Spleen (tissue), 11 donors: ENCODE results near the gene SLC22A23. TPM values are rescaled to one million over a fixed set of nuclear protein-coding genes. Genes with fewer than 3 reads are reported as not detected.

Source experiments
- DNase-seq: peaks from one replicate; pipeline ENCODE4 v3.0.0-alpha.2; 2020
- H3K27ac ChIP-seq, 8 donors: fragments of 200-600 bp; sonication (generic) in 7 of 8; 1 replicate in 4 of 8; 2 replicates in 4 of 8; pipeline versions ENCODE4 v1.5.0 to v1.8.0; 2016 to 2021; ENCODE audit warnings: inconsistent platforms in 4 of 8, mild to moderate bottlenecking in 4 of 8, moderate library complexity in 1 of 8
- H3K27me3 ChIP-seq, 7 donors: fragments of 200-600 bp; sonication (generic) in 6 of 7; replicated peaks in 1 of 7; 1 replicate in 4 of 7; 2 replicates in 3 of 7; pipeline versions ENCODE4 v1.5.0 to v1.8.0; 2016 to 2021; ENCODE audit warnings: inconsistent platforms in 3 of 7, mild to moderate bottlenecking in 1 of 7
- H3K36me3 ChIP-seq, 6 donors: fragments of 200-600 bp; sonication (generic) in 5 of 6; 1 replicate in 4 of 6; 2 replicates in 2 of 6; pipeline versions ENCODE4 v1.5.0 to v1.8.0; 2016 to 2021; ENCODE audit warnings: inconsistent platforms in 2 of 6
- H3K4me1 ChIP-seq, 6 donors: fragments of 200-600 bp; sonication (generic) in 5 of 6; 1 replicate in 3 of 6; 2 replicates in 3 of 6; pipeline versions ENCODE4 v1.5.0 to v1.8.0; 2016 to 2021; ENCODE audit warnings: inconsistent platforms in 3 of 6
- H3K4me3 ChIP-seq, 8 donors: fragments of 200-600 bp; sonication (generic) in 7 of 8; 1 replicate in 4 of 8; 2 replicates in 4 of 8; pipeline versions ENCODE4 v1.5.0 to v1.8.0; 2016 to 2021; ENCODE audit warnings: inconsistent platforms in 4 of 8, mild to moderate bottlenecking in 4 of 8, moderate library complexity in 2 of 8
- H3K9me3 ChIP-seq, 8 donors: fragments of 200-600 bp; sonication (generic) in 7 of 8; 1 replicate in 4 of 8; 2 replicates in 4 of 8; pipeline versions ENCODE4 v1.5.0 to v1.8.0; 2016 to 2021; ENCODE audit warnings: inconsistent platforms in 4 of 8
- CTCF ChIP-seq, 11 experiments: fragments of 200-600 bp in 7 of 11; fragments of 450-650 bp in 4 of 11; sonication (generic) in 4 of 11; IDR thresholded peaks in 8 of 11; conservative IDR thresholded peaks in 3 of 11; 1 replicate in 7 of 11; 2 replicates in 4 of 11; pipeline versions ENCODE4 v1.4.0 to v1.8.0; 2016 to 2021; ENCODE audit warnings: antibody characterized with exemption in 11 of 11, inconsistent platforms in 4 of 11, mild to moderate bottlenecking in 1 of 11
- POLR2A ChIP-seq, 3 donors: fragments of 450-650 bp; IDR thresholded peaks; one replicate each; pipeline ENCODE4 v1.5.1; 2017; ENCODE audit warnings: antibody characterized with exemption in 3 of 3, mild to moderate bottlenecking in 1 of 3
- POLR2AphosphoS5 ChIP-seq, 3 donors: sonication (generic); formaldehyde crosslinking; IDR thresholded peaks; one replicate each; pipeline ENCODE4 v1.5.1; 2017; ENCODE audit warnings: antibody characterized with exemption in 3 of 3
- WGBS, 5 donors: extraction: QIAGEN DNeasy Blood & Tissue Kit in 3 of 5; methylation state at CpG; one replicate each; pipeline versions ENCODE4 v1.1.5 to v1.1.7; 2013 to 2018; 5-methylcytosine and 5-hydroxymethylcytosine counted together
- intact Hi-C: fragments of 100-400 bp; cut with DNase I; formaldehyde crosslinking; loops from one replicate; pipeline ENCODE4 v1.15.0; 2023; ENCODE audit warnings: low total_unique reads
- polyA plus RNA-seq, 3 donors: library from polyadenylated mRNA; stranded (reverse); fragments of 200-250 nt; gene quantifications; one replicate each; pipeline ENCODE4 v1.2.1, GENCODE V29; 2013
- total RNA-seq, 7 donors: library from RNA; depleted of rRNA in 3 of 7; stranded (reverse); fragments of >200 nt in 3 of 7; fragmentation: NEBNext Ultra II Directional in 4 of 7; extraction: Animal tissue kit (Norgen Biotek cat#: 25700) in 4 of 7; gene quantifications; one replicate each; pipeline versions ENCODE4 v1.1.0 to v1.2.1, GENCODE V29; 2016 to 2021
- donor health status: healthy with polysubstance abuse.
- donor health status: DM: no; HTN: no; CAD: no; lungs with moderate emphysema.
- donor health status: DM: no; HTN: no; CAD: no.
- donor health status: Bipolar disorder and iron deficiency.
- donor health status: healthy.
- donor health status: DM: no; HTN: no; CAD: no.
- donor health status: DM: yes; HTN: yes; CAD: no.

The SLC22A23 gene
- total and polyA plus RNA-seq, 10 donors = 1.9 to 22.6 (median 18.3) TPM

DNA sequence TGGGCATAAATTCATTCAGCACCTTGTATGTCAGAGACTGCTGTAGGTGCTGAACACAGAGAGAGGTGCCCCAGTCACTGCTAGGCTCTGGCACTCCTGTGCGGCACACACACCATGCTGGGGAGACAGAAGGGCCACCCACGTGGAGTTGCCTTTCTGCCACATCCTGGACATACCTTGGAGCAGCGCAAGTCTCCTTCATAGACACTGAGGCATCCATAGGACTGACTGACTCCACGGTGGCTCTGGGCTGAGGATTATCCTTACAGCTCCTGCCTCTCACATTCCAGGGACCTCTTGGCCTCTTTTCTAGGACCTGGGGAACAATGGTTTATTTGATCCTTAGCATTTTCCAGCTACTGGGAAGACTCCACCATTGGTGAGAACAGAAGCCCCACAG lies 26.0 kb upstream of the SLC22A23 start:
- Histone ChIP-seq H3K4me3 (no peak overlapping the region), H3K9me3 (peaks cover 0 to 20% (median 13%) of the 10 kb centered on the region in 8 donors), H3K4me1 (no peaks in the 10 kb centered on the region), H3K27me3 (peaks cover 0 to 44% (median 0%) of the 10 kb centered on the region in 7 donors), H3K27ac (no peak overlapping the region), H3K36me3 (no peaks in the 10 kb centered on the region)
- intact Hi-C loops = no loop called here
- no peak for DNase-seq
- no peak for TF ChIP-seq CTCF (IDR thresholded peaks at IDR 0.05 in 8 of 11, conservative IDR thresholded peaks at IDR 0.05 in 3 of 11)
- TF ChIP-seq POLR2A (IDR thresholded peaks at IDR 0.05) = no peak
- TF ChIP-seq POLR2AphosphoS5 (IDR thresholded peaks at IDR 0.05) = no peak
- 69 to 77% (median 70%) methylated on average over 4 of the region's 4 CpGs for WGBS, 5 donors

DNA sequence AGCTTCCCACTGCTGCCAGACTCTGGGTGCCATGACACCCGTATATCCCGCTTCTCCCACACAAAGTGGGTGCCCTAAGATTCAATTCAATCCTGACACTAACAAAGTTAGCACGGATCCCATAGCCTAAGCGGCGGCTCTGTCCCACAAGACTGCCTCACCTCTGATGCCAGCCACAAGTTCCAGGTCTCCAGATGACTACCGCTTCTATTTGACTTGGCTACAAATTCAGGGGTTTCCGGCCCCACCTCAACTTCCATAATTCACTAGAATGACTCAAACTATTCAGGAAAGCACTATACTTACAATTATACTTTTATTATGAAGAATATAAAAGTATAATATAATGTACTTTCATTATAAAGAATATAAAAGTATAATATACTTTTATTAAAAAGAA lies 24.8 kb upstream of the SLC22A23 start:
- no peaks in the 10 kb centered on the region for H3K36me3 ChIP-seq
- peaks cover 0 to 20% (median 13%) of the 10 kb centered on the region in 8 donors for H3K9me3 ChIP-seq
- no peak for TF ChIP-seq POLR2AphosphoS5 (IDR thresholded peaks at IDR 0.05)
- no peak for TF ChIP-seq CTCF (IDR thresholded peaks at IDR 0.05 in 8 of 11, conservative IDR thresholded peaks at IDR 0.05 in 3 of 11)
- no peak for TF ChIP-seq POLR2A (IDR thresholded peaks at IDR 0.05)
- DNase-seq = no peak
- WGBS, 5 donors = 92 to 97% (median 94%) methylated on average over 7 of the region's 7 CpGs
- no peaks in the 10 kb centered on the region for H3K4me1 ChIP-seq
- H3K4me3 ChIP-seq = no peak overlapping the region
- peaks cover 0 to 47% (median 0%) of the 10 kb centered on the region in 7 donors for H3K27me3 ChIP-seq
- intact Hi-C loops = no loop called here
- H3K27ac ChIP-seq = no peak overlapping the region

- no peaks in the 10 kb centered on the region for H3K4me1 ChIP-seq
- no peak for DNase-seq
- peaks cover 0 to 20% (median 13%) of the 10 kb centered on the region in 8 donors for H3K9me3 ChIP-seq
- no peak overlapping the region for H3K27ac ChIP-seq
- intact Hi-C loops = no loop called here
- H3K27me3 ChIP-seq = peaks cover 0 to 47% (median 0%) of the 10 kb centered on the region in 7 donors
- TF ChIP-seq POLR2AphosphoS5 (IDR thresholded peaks at IDR 0.05) = no peak
- TF ChIP-seq CTCF (IDR thresholded peaks at IDR 0.05 in 8 of 11, conservative IDR thresholded peaks at IDR 0.05 in 3 of 11) = no peak
- TF ChIP-seq POLR2A (IDR thresholded peaks at IDR 0.05) = no peak
- no peak overlapping the region for H3K4me3 ChIP-seq
- no peaks in the 10 kb centered on the region for H3K36me3 ChIP-seq
Observed at GRCh38 chr6:3480009-3480408, 23.2 kb upstream of the SLC22A23 start.

- Histone ChIP-seq H3K36me3 (no peaks in the 10 kb centered on the region), H3K9me3 (no peaks in the 10 kb centered on the region), H3K4me3 (no peak overlapping the region), H3K4me1 (no peaks in the 10 kb centered on the region), H3K27me3 (peaks cover 0 to 34% (median 0%) of the 10 kb centered on the region in 7 donors), H3K27ac (no peak overlapping the region)
- 94 to 96% (median 96%) methylated on average over 5 of the region's 5 CpGs for WGBS, 5 donors
- no peak for TF ChIP-seq POLR2AphosphoS5 (IDR thresholded peaks at IDR 0.05)
- TF ChIP-seq CTCF (IDR thresholded peaks at IDR 0.05 in 8 of 11, conservative IDR thresholded peaks at IDR 0.05 in 3 of 11) = no peak
- no peak for TF ChIP-seq POLR2A (IDR thresholded peaks at IDR 0.05)
- no peak for DNase-seq
- intact Hi-C loops = no loop called here
Observed at GRCh38 chr6:3473773-3474172, 16.9 kb upstream of the SLC22A23 start.
